Measurements from ENCODE around the gene CEACAM7.

GRCh38 chr19:41726493-41726892 is 38.4 kb upstream of the CEACAM7 start:
- TF ChIP-seq BHLHE40 (IDR thresholded peaks at IDR 0.05; ENCODE audit: borderline replicate concordance) = no peak
- no peak for TF ChIP-seq HDGF (IDR thresholded peaks at IDR 0.05; ENCODE audit: borderline replicate concordance)
- TF ChIP-seq ARNT (IDR thresholded peaks at IDR 0.05) = no peak
- no peak for TF ChIP-seq NFRKB (IDR thresholded peaks at IDR 0.05)
- no peak for TF ChIP-seq SP1 (IDR thresholded peaks at IDR 0.05)
- TF ChIP-seq SUZ12 (IDR thresholded peaks at IDR 0.05) = no peak
- TF ChIP-seq CTBP1 (IDR thresholded peaks at IDR 0.05; ENCODE audit: borderline replicate concordance) = no peak
- no peak for TF ChIP-seq FOXA1 (IDR thresholded peaks at IDR 0.05)
- no peak for TF ChIP-seq ELF4 (IDR thresholded peaks at IDR 0.05)
- TF ChIP-seq TARDBP (IDR thresholded peaks at IDR 0.05) = no peak
- no peak for TF ChIP-seq LEF1 (IDR thresholded peaks at IDR 0.05; ENCODE audit: borderline replicate concordance)

Data from HEK293T (cell line).